Erythroblast (primary cell): ENCODE results near the gene WNK4.

Experiments used
- GATA1 ChIP-seq: IDR thresholded peaks from 2 replicates; pipeline ENCODE4 v1.6.1; 2011; ENCODE audit warnings: low read depth, mild to moderate bottlenecking, control low read depth, low read length, moderate library complexity
- POLR2A ChIP-seq: IDR thresholded peaks from 2 replicates; pipeline ENCODE4 v1.6.1; 2011; ENCODE audit warnings: mild to moderate bottlenecking, low read length

DNA sequence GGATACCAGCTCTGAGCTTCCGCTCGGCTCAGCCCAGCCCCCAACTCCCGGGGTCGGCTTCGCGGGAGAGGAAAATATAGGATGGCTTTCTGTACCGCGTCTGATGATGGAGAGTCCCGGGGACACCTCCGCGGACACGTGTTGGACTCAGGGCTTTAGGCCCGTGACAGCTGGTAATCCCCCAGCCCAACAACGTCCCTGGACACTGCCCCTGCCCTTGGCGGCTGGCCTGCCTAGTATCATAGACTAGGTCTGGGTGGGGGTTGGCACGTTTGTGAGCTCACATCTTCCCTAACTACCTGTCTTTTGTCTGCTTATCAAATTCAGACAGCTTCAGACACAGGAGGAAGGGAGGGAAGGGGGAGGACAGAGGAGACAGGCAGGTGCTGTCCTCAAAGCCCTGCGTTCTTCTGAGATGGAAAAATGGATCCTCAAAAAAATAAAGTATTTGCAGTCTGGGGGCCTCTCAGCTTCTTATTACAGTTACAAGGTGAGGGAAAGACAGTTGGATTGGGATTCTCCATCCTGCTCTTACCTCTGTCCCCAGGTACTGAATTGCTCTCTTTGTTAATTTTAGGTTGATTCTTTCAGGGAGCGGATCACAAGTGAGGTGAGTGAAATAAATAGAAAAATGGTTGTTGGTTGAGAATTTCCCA, 53.5 kb downstream of the WNK4 start:
- no peak for TF ChIP-seq POLR2A
- TF ChIP-seq GATA1 = no peak
